Measurements from ENCODE around the gene CEMIP2.

DNA sequence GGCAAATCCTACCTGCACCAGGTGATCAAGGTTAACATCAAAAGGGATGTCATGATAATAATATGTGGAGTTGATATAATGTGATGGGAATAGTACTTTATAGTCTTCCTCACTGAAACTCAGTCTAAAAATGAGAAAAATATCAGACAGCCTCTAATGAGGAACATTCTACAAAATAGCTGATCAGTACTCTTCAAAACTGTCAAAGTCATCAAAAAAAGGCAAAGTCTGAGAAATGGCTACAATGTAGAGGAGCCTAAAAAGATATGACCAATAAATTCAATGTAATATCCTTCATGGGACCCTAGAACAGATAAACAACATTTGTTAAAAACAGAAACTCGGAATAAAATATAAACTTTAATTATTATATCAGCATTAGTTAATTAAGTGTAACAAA is 95.7 kb downstream of the CEMIP2 start:
- TF ChIP-seq, protein P1, sequence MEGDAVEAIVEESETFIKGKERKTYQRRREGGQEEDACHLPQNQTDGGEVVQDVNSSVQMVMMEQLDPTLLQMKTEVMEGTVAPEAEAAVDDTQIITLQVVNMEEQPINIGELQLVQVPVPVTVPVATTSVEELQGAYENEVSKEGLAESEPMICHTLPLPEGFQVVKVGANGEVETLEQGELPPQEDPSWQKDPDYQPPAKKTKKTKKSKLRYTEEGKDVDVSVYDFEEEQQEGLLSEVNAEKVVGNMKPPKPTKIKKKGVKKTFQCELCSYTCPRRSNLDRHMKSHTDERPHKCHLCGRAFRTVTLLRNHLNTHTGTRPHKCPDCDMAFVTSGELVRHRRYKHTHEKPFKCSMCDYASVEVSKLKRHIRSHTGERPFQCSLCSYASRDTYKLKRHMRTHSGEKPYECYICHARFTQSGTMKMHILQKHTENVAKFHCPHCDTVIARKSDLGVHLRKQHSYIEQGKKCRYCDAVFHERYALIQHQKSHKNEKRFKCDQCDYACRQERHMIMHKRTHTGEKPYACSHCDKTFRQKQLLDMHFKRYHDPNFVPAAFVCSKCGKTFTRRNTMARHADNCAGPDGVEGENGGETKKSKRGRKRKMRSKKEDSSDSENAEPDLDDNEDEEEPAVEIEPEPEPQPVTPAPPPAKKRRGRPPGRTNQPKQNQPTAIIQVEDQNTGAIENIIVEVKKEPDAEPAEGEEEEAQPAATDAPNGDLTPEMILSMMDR (conservative IDR thresholded peaks at IDR 0.05; ENCODE audit: low read depth, low read length), result no peak
- TF ChIP-seq EZH2 (IDR thresholded peaks at IDR 0.05; ENCODE audit: low read length, unreplicated experiment) (no peak), EZH2phosphoT487 (IDR thresholded peaks at IDR 0.05; ENCODE audit: borderline replicate concordance, low read length) (no peak)
